Esophagus muscularis mucosa (tissue), 4 donors: ENCODE data around the gene SLC6A8. TPM values are rescaled to one million over a fixed set of nuclear protein-coding genes. Genes with fewer than 3 reads are reported as not detected.

ENCODE experiments used
- DNase-seq: peaks from one replicate; pipeline ENCODE4 v3.0.0-alpha.2; 2017; ENCODE audit errors: extremely low spot score
- H3K27ac ChIP-seq, 4 donors: fragments of 200-600 bp; sonication (generic); replicated peaks in 1 of 4; 1 replicate in 3 of 4; 2 replicates in 1 of 4; pipeline ENCODE4 v1.5.1; 2016 to 2019; ENCODE audit warnings: mild to moderate bottlenecking in 1 of 4
- H3K27me3 ChIP-seq, 4 donors: fragments of 200-600 bp; sonication (generic); one replicate each; pipeline versions ENCODE4 v1.5.1 to v1.6.0; 2016 to 2019
- H3K36me3 ChIP-seq, 4 donors: fragments of 200-600 bp; sonication (generic); one replicate each; pipeline ENCODE4 v1.5.1; 2016 to 2019
- H3K4me1 ChIP-seq, 4 donors: fragments of 200-600 bp; sonication (generic); one replicate each; pipeline ENCODE4 v1.5.1; 2016 to 2019
- H3K4me3 ChIP-seq, 4 donors: fragments of 200-600 bp; sonication (generic); 1 replicate in 2 of 4; 2 replicates in 2 of 4; pipeline ENCODE4 v1.5.1; 2016 to 2019; ENCODE audit warnings: mild to moderate bottlenecking in 4 of 4, moderate library complexity in 1 of 4
- H3K9me3 ChIP-seq, 4 donors: fragments of 200-600 bp; sonication (generic); 1 replicate in 3 of 4; 2 replicates in 1 of 4; pipeline ENCODE4 v1.5.1; 2016 to 2019
- EP300 ChIP-seq: sonication (generic); formaldehyde crosslinking; IDR thresholded peaks from one replicate; pipeline ENCODE4 v1.6.1; 2017; ENCODE audit warnings: antibody characterized with exemption
- POLR2A ChIP-seq: fragments of 450-650 bp; IDR thresholded peaks from one replicate; pipeline ENCODE4 v1.6.1; 2017; ENCODE audit warnings: antibody characterized with exemption, moderate library complexity, mild to moderate bottlenecking, low read depth
- POLR2AphosphoS5 ChIP-seq, 2 donors: sonication (generic); formaldehyde crosslinking; IDR thresholded peaks; one replicate each; pipeline ENCODE4 v1.6.1; 2017; ENCODE audit warnings: antibody characterized with exemption in 2 of 2
- WGBS: methylation state at CpG from one replicate; pipeline ENCODE4 v1.1.5; 2018; 5-methylcytosine and 5-hydroxymethylcytosine counted together
- intact Hi-C: fragments of 100-400 bp; cut with DNase I; formaldehyde crosslinking; loops from one replicate; pipeline ENCODE4 v1.15.1; 2023
- total RNA-seq, 4 donors: library from RNA; depleted of rRNA; stranded (reverse); fragments of >200 nt; gene quantifications; one replicate each; pipeline versions ENCODE4 v1.1.0 to v1.2.1, GENCODE V29; 2016
- TF ChIP-seq, protein P1 (sequence below), 3 experiments: fragments of 200-600 bp in 2 of 3; fragments of 450-650 bp in 1 of 3; sonication (generic) in 2 of 3; IDR thresholded peaks; one replicate each; pipeline ENCODE4 v1.5.1; 2017 to 2019; ENCODE audit warnings: antibody characterized with exemption in 3 of 3, mild to moderate bottlenecking in 2 of 3, moderate library complexity in 1 of 3

Gene SLC6A8
- total RNA-seq, 4 donors from 2014 or later: 41.7 to 62.3 (median 45.6) TPM

- no peak overlapping the region for H3K4me3 ChIP-seq
- no peaks in the 10 kb centered on the region for H3K9me3 ChIP-seq
- TF ChIP-seq POLR2A (no peak), POLR2AphosphoS5 (IDR thresholded peaks at IDR 0.05) (no peak), EP300 (no peak)
- TF ChIP-seq, protein P1, sequence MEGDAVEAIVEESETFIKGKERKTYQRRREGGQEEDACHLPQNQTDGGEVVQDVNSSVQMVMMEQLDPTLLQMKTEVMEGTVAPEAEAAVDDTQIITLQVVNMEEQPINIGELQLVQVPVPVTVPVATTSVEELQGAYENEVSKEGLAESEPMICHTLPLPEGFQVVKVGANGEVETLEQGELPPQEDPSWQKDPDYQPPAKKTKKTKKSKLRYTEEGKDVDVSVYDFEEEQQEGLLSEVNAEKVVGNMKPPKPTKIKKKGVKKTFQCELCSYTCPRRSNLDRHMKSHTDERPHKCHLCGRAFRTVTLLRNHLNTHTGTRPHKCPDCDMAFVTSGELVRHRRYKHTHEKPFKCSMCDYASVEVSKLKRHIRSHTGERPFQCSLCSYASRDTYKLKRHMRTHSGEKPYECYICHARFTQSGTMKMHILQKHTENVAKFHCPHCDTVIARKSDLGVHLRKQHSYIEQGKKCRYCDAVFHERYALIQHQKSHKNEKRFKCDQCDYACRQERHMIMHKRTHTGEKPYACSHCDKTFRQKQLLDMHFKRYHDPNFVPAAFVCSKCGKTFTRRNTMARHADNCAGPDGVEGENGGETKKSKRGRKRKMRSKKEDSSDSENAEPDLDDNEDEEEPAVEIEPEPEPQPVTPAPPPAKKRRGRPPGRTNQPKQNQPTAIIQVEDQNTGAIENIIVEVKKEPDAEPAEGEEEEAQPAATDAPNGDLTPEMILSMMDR (IDR thresholded peaks at IDR 0.05): no peak
- DNase-seq: no peak
- intact Hi-C loops: no loop called here
- 82% methylated on average over 9 of the region's 9 CpGs for WGBS
- no peaks in the 10 kb centered on the region for H3K27me3 ChIP-seq
- no peak overlapping the region for H3K27ac ChIP-seq
- H3K36me3 ChIP-seq: peaks cover 6 to 65% (median 55%) of the 10 kb centered on the region in 4 donors
- peaks cover 0 to 7% (median 3%) of the 10 kb centered on the region in 4 donors for H3K4me1 ChIP-seq
Measured at GRCh38 chrX:153717445-153717844, 29.7 kb downstream of the SLC6A8 start.

- WGBS: 68% methylated on average over 2 of the region's 2 CpGs
- Histone ChIP-seq H3K4me3 (no peak overlapping the region), H3K27ac (no peak overlapping the region), H3K4me1 (peaks cover 7 to 16% (median 14%) of the 10 kb centered on the region in 4 donors), H3K36me3 (peaks cover 6 to 54% (median 51%) of the 10 kb centered on the region in 4 donors), H3K27me3 (no peaks in the 10 kb centered on the region), H3K9me3 (no peaks in the 10 kb centered on the region)
- TF ChIP-seq EP300 (no peak), POLR2A (no peak), POLR2AphosphoS5 (IDR thresholded peaks at IDR 0.05) (no peak)
- TF ChIP-seq, protein P1 (IDR thresholded peaks at IDR 0.05): no peak
- no peak for DNase-seq
- intact Hi-C loops: no loop called here
Measured at GRCh38 chrX:153719238-153719637, 31.5 kb downstream of the SLC6A8 start.

DNA sequence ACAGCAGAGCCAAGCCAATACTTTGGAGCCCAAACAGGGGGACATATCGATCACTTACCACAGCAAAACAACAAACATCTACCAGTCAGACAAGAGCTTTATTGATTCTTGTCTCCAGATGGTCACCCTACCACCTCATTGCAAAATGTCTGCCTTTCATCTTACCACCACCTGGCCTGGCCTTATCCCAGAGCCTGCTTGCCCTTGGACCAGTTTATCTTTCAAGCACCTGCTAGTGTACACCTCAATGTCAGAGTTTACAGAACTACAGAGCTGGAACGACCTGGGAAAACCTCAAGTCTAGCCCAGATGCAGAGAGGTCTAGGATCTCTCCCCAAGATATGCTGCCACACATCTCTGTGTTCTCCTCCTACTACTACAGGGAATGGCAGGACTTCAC, 32.0 kb downstream of the SLC6A8 start:
- Histone ChIP-seq H3K9me3 (no peaks in the 10 kb centered on the region), H3K4me1 (peaks cover 7 to 16% (median 14%) of the 10 kb centered on the region in 4 donors), H3K36me3 (peaks cover 6 to 49% (median 47%) of the 10 kb centered on the region in 4 donors), H3K27me3 (no peaks in the 10 kb centered on the region), H3K4me3 (no peak overlapping the region), H3K27ac (no peak overlapping the region)
- intact Hi-C loops: no loop called here
- TF ChIP-seq POLR2A (no peak), POLR2AphosphoS5 (IDR thresholded peaks at IDR 0.05) (no peak), EP300 (no peak)
- no peak for DNase-seq
- 65% methylated on average over 2 of the region's 2 CpGs for WGBS

GRCh38 chrX:153722704-153723350, 35.1 kb downstream of the SLC6A8 start:
- DNase-seq: no peak
- peak overlapping the region; percentile 67 to 78 (median 72) for H3K4me3 ChIP-seq
- WGBS: 60% methylated on average over 11 of the region's 12 CpGs
- H3K27me3 ChIP-seq: no peaks in the 10 kb centered on the region
- H3K4me1 ChIP-seq: peaks cover 35 to 47% (median 44%) of the 10 kb centered on the region in 4 donors
- H3K27ac ChIP-seq: peak overlapping the region; percentile 84 to 92 (median 88)
- no peaks in the 10 kb centered on the region for H3K9me3 ChIP-seq
- intact Hi-C loops: no loop called here
- no peak for TF ChIP-seq POLR2A
- TF ChIP-seq POLR2AphosphoS5 (IDR thresholded peaks at IDR 0.05): no peak
- peaks cover 6 to 32% (median 30%) of the 10 kb centered on the region in 4 donors for H3K36me3 ChIP-seq

- H3K9me3 ChIP-seq: no peaks in the 10 kb centered on the region
- peak overlapping the region; percentile 84 to 92 (median 88) for H3K27ac ChIP-seq
- 43% methylated on average over 30 of the region's 78 CpGs for WGBS
- DNase-seq: no peak
- peaks cover 6 to 25% (median 23%) of the 10 kb centered on the region in 4 donors for H3K36me3 ChIP-seq
- peak overlapping the region; percentile 67 to 78 (median 72) for H3K4me3 ChIP-seq
- H3K4me1 ChIP-seq: peaks cover 42 to 55% (median 52%) of the 10 kb centered on the region in 4 donors
- no peaks in the 10 kb centered on the region for H3K27me3 ChIP-seq
- intact Hi-C loops: no loop called here
- TF ChIP-seq, protein P1 (IDR thresholded peaks at IDR 0.05): peak; percentile 10 to 27 (median 21)
- TF ChIP-seq POLR2AphosphoS5 (IDR thresholded peaks at IDR 0.05): no peak
Measured at GRCh38 chrX:153723351-153724251, 35.9 kb downstream of the SLC6A8 start.
